Trophoblast cell (in vitro differentiated cells and primary cell): ENCODE data around the gene NCOA7.

ENCODE experiments used
- DNase-seq, 2 donors: peaks; one replicate each; pipeline ENCODE4 v3.0.0-alpha.2; 2016
- H2AFZ ChIP-seq: 2 replicates; pipeline ENCODE4 v1.6.1; 2013; ENCODE audit warnings: low read length, moderate library complexity, mild to moderate bottlenecking; ENCODE audit not compliant: insufficient read depth, poor library complexity
- H2AK5ac ChIP-seq: 2 replicates; pipeline ENCODE4 v1.6.1; 2013; ENCODE audit warnings: mild to moderate bottlenecking, low read length
- H2BK120ac ChIP-seq: 2 replicates; pipeline ENCODE4 v1.6.1; 2013; ENCODE audit warnings: low read length, mild to moderate bottlenecking, moderate library complexity; ENCODE audit not compliant: insufficient read depth, poor library complexity
- H2BK12ac ChIP-seq: 2 replicates; pipeline ENCODE4 v1.6.1; 2013; ENCODE audit warnings: mild to moderate bottlenecking, low read length, moderate library complexity
- H2BK5ac ChIP-seq: 2 replicates; pipeline ENCODE4 v1.6.1; 2013; ENCODE audit warnings: low read length, low read depth, moderate library complexity, mild to moderate bottlenecking; ENCODE audit not compliant: poor library complexity
- H3K14ac ChIP-seq: 2 replicates; pipeline ENCODE4 v1.6.1; 2013; ENCODE audit warnings: mild to moderate bottlenecking, low read length
- H3K18ac ChIP-seq: 2 replicates; pipeline ENCODE4 v1.6.1; 2013; ENCODE audit warnings: mild to moderate bottlenecking, low read length
- H3K23ac ChIP-seq: 2 replicates; pipeline ENCODE4 v1.6.1; 2013; ENCODE audit warnings: low read length
- H3K27ac ChIP-seq: 2 replicates; pipeline ENCODE4 v1.5.1; 2013; ENCODE audit warnings: low read depth, mild to moderate bottlenecking, inconsistent platforms, low read length, moderate library complexity
- H3K27me3 ChIP-seq: 2 replicates; pipeline ENCODE4 v1.6.1; 2013; ENCODE audit warnings: inconsistent platforms, mild to moderate bottlenecking, low read length, moderate library complexity; ENCODE audit not compliant: insufficient read depth
- H3K36me3 ChIP-seq, 2 experiments: 1 replicate in 1 of 2; 2 replicates in 1 of 2; pipeline ENCODE4 v1.6.1; 2013; ENCODE audit warnings: low read length in 2 of 2, mild to moderate bottlenecking in 2 of 2, moderate library complexity in 1 of 2; ENCODE audit not compliant: insufficient read depth in 2 of 2, control insufficient read depth in 1 of 2
- H3K4ac ChIP-seq: 2 replicates; pipeline ENCODE4 v1.6.1; 2013; ENCODE audit warnings: low read depth, mild to moderate bottlenecking, low read length, moderate library complexity
- H3K4me1 ChIP-seq, 2 experiments: 1 replicate in 1 of 2; 2 replicates in 1 of 2; pipeline ENCODE4 v1.6.1; 2013; ENCODE audit warnings: low read length in 2 of 2, mild to moderate bottlenecking in 2 of 2, moderate library complexity in 1 of 2; ENCODE audit not compliant: insufficient read depth in 2 of 2, control insufficient read depth in 1 of 2
- H3K4me2 ChIP-seq: 2 replicates; pipeline ENCODE4 v1.6.1; 2013; ENCODE audit warnings: inconsistent platforms, mild to moderate bottlenecking, low read length, moderate library complexity
- H3K4me3 ChIP-seq: 2 replicates; pipeline ENCODE4 v1.5.1; 2013; ENCODE audit warnings: mild to moderate bottlenecking, low read depth, low read length, inconsistent platforms
- H3K79me1 ChIP-seq: one replicate; pipeline ENCODE4 v1.6.1; 2013; ENCODE audit warnings: low read length
- H3K79me2 ChIP-seq: 2 replicates; pipeline ENCODE4 v1.6.1; 2013; ENCODE audit warnings: low read length, mild to moderate bottlenecking; ENCODE audit not compliant: control insufficient read depth, insufficient read depth, poor library complexity
- H3K9ac ChIP-seq: 2 replicates; pipeline ENCODE4 v1.6.1; 2013; ENCODE audit warnings: mild to moderate bottlenecking, low read length
- H3K9me3 ChIP-seq: 2 replicates; pipeline ENCODE4 v1.6.1; 2013; ENCODE audit warnings: low read depth, mild to moderate bottlenecking, control low read depth, inconsistent platforms, low read length; ENCODE audit not compliant: insufficient read depth
- H4K12ac ChIP-seq: 2 replicates; pipeline ENCODE4 v1.6.1; 2013; ENCODE audit warnings: low read depth, mild to moderate bottlenecking, low read length, moderate library complexity
- H4K8ac ChIP-seq: 2 replicates; pipeline ENCODE4 v1.6.1; 2013; ENCODE audit warnings: low read depth, mild to moderate bottlenecking, low read length, moderate library complexity
- H4K91ac ChIP-seq: one replicate; pipeline ENCODE4 v1.6.1; 2013; ENCODE audit warnings: low read depth, mild to moderate bottlenecking, low read length, moderate library complexity
- WGBS: extraction: QIAGEN DNeasy Blood & Tissue Kit; methylation state at CpG from one replicate; pipeline ENCODE4 v1.1.7; 2013; ENCODE audit warnings: missing lambda C conversion rate; ENCODE audit not compliant: insufficient read length, insufficient coverage; ENCODE audit errors: extremely low coverage; 5-methylcytosine and 5-hydroxymethylcytosine counted together

The NCOA7 gene

DNA sequence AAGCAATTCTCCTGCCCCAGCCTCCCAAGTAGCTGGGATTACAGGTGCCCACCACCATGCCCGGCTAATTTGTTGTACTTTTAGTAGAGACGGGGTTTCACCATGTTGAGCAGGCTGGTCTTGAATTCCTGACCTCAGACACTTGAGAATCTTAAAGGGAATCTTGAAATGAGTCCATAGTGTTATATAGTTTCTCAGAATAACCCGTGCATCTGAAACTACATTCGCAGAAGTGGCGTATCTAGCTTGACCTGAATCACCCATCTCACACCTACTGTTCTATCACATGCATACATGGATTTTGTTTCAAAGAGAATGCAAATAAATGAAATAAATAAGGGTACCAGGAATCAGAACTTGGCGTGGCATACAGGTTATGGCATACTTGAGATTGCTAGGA lies 65.0 kb downstream of the NCOA7 start:
- DNase-seq = no peak
- Histone ChIP-seq H3K23ac (no peak overlapping the region), H3K4me1 (no peaks in the 10 kb centered on the region), H2AFZ (no peak overlapping the region), H2AK5ac (no peak overlapping the region), H4K12ac (no peak overlapping the region), H3K4me3 (no peak overlapping the region), H3K9ac (no peak overlapping the region), H3K9me3 (no peaks in the 10 kb centered on the region), H3K79me2 (no peaks in the 10 kb centered on the region), H3K27ac (no peak overlapping the region), H3K18ac (no peak overlapping the region), H4K8ac (no peak overlapping the region), H3K4ac (no peak overlapping the region), H3K36me3 (peaks cover 0 to 1% of the 10 kb centered on the region in 2 experiments), H3K4me2 (no peak overlapping the region), H3K14ac (no peak overlapping the region), H2BK120ac (no peak overlapping the region), H3K27me3 (no peaks in the 10 kb centered on the region), H2BK12ac (no peak overlapping the region), H3K79me1 (no peaks in the 10 kb centered on the region), H2BK5ac (no peak overlapping the region), H4K91ac (no peak overlapping the region)
- WGBS = no CpG with 5 or more reads among the region's 6 CpGs

DNA sequence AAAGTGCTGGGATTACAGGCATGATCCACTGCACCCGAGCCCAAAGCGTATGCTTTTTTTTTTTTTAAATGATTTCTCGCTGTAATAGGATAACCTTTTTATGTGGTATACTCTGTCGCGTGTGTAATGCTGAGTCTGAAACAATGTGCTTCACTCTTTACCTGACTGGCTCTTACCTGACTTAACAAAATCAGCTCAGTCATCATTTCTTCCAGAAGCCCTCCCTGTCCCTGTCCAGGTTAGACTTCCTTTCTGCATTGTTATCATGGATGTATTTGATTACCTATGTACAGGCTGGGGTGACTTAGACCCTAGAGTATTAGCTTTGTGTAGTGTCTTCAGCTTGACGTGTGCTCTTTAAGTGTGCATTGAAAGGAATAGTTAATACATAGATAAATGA lies 67.1 kb downstream of the NCOA7 start:
- H2BK120ac ChIP-seq = no peak overlapping the region
- no peak for DNase-seq
- no peak overlapping the region for H3K4ac ChIP-seq
- peaks cover 0 to 1% of the 10 kb centered on the region in 2 experiments for H3K36me3 ChIP-seq
- no peaks in the 10 kb centered on the region for H3K9me3 ChIP-seq
- H3K9ac ChIP-seq = no peak overlapping the region
- no peak overlapping the region for H3K18ac ChIP-seq
- H2AFZ ChIP-seq = no peak overlapping the region
- no peaks in the 10 kb centered on the region for H3K79me2 ChIP-seq
- no peak overlapping the region for H3K4me2 ChIP-seq
- no peak overlapping the region for H3K4me3 ChIP-seq
- H3K14ac ChIP-seq = no peak overlapping the region
- H3K23ac ChIP-seq = no peak overlapping the region
- no peak overlapping the region for H3K27ac ChIP-seq
- H3K27me3 ChIP-seq = no peaks in the 10 kb centered on the region
- no peaks in the 10 kb centered on the region for H3K79me1 ChIP-seq
- no peaks in the 10 kb centered on the region for H3K4me1 ChIP-seq
- no peak overlapping the region for H4K12ac ChIP-seq
- no peak overlapping the region for H4K91ac ChIP-seq
- no peak overlapping the region for H2BK5ac ChIP-seq
- no peak overlapping the region for H2AK5ac ChIP-seq
- H2BK12ac ChIP-seq = no peak overlapping the region
- H4K8ac ChIP-seq = no peak overlapping the region
- no CpG with 5 or more reads among the region's 6 CpGs for WGBS

GRCh38 chr6:125858427-125859320 lies 67.9 kb downstream of the NCOA7 start:
- no peaks in the 10 kb centered on the region for H3K79me1 ChIP-seq
- no peak overlapping the region for H3K4me3 ChIP-seq
- peak; percentile 62 to 81 for DNase-seq
- no peak overlapping the region for H3K4ac ChIP-seq
- no peak overlapping the region for H2AFZ ChIP-seq
- no peak overlapping the region for H3K4me2 ChIP-seq
- H2BK12ac ChIP-seq = no peak overlapping the region
- no CpG with 5 or more reads among the region's 7 CpGs for WGBS
- H3K9me3 ChIP-seq = no peaks in the 10 kb centered on the region
- no peak overlapping the region for H4K8ac ChIP-seq
- no peaks in the 10 kb centered on the region for H3K4me1 ChIP-seq
- H3K9ac ChIP-seq = no peak overlapping the region
- no peak overlapping the region for H3K27ac ChIP-seq
- no peaks in the 10 kb centered on the region for H3K27me3 ChIP-seq
- H3K23ac ChIP-seq = no peak overlapping the region
- H3K18ac ChIP-seq = no peak overlapping the region
- peaks cover 0 to 1% of the 10 kb centered on the region in 2 experiments for H3K36me3 ChIP-seq
- no peak overlapping the region for H3K14ac ChIP-seq
- no peak overlapping the region for H2AK5ac ChIP-seq
- no peak overlapping the region for H2BK5ac ChIP-seq
- no peaks in the 10 kb centered on the region for H3K79me2 ChIP-seq
- no peak overlapping the region for H4K12ac ChIP-seq
- H2BK120ac ChIP-seq = no peak overlapping the region
- no peak overlapping the region for H4K91ac ChIP-seq

DNA sequence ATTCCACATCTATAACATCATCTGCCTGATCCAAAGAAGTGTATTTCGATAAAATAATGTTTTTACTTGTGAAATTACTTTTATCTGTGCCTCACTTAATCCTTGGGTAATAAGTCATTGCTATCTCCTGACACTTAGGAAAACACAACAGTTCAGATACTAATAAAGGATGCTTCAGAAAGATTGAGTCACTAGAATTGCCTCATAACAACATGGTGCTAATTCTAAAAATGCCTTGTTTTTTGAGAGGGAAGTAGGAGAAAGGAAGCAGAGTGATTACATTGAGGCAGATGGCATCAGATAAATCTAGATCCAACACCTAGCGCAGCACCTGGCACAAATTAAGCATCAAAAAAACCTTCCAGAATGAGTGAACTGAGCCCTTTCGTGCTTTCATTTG lies 69.0 kb downstream of the NCOA7 start:
- no peak overlapping the region for H2BK5ac ChIP-seq
- H3K23ac ChIP-seq = no peak overlapping the region
- H2BK12ac ChIP-seq = no peak overlapping the region
- H3K36me3 ChIP-seq = peaks cover 0 to 1% of the 10 kb centered on the region in 2 experiments
- no peak overlapping the region for H3K4ac ChIP-seq
- no peak overlapping the region for H3K9ac ChIP-seq
- no peak overlapping the region for H2AK5ac ChIP-seq
- peak in 1 of 2 donors; percentile 80 for DNase-seq
- H3K27me3 ChIP-seq = no peaks in the 10 kb centered on the region
- no peak overlapping the region for H3K14ac ChIP-seq
- H4K91ac ChIP-seq = no peak overlapping the region
- WGBS = no CpG with 5 or more reads among the region's 3 CpGs
- H2AFZ ChIP-seq = no peak overlapping the region
- no peaks in the 10 kb centered on the region for H3K79me1 ChIP-seq
- no peaks in the 10 kb centered on the region for H3K9me3 ChIP-seq
- no peak overlapping the region for H3K18ac ChIP-seq
- H3K79me2 ChIP-seq = no peaks in the 10 kb centered on the region
- no peak overlapping the region for H4K12ac ChIP-seq
- no peak overlapping the region for H3K4me3 ChIP-seq
- H3K27ac ChIP-seq = no peak overlapping the region
- H3K4me2 ChIP-seq = no peak overlapping the region
- H4K8ac ChIP-seq = no peak overlapping the region
- H2BK120ac ChIP-seq = no peak overlapping the region
- no peaks in the 10 kb centered on the region for H3K4me1 ChIP-seq
